ENCODE results near the gene PLXNA3.

Gene PLXNA3

GRCh38 chrX:154526901-154527675, 69.0 kb downstream of the PLXNA3 start:
- H3K4me3 Mint-ChIP-seq = no peak overlapping the region
- peaks cover 18% of the 10 kb centered on the region for H3K4me1 Mint-ChIP-seq
- H3K9me3 Mint-ChIP-seq = no peaks in the 10 kb centered on the region
- no peak overlapping the region for H3K27ac Mint-ChIP-seq
- DNase-seq (peak; percentile 63), ATAC-seq (peak; percentile 89)
- H3K36me3 Mint-ChIP-seq (ENCODE audit: low read depth) = no peaks in the 10 kb centered on the region
- H3K27me3 Mint-ChIP-seq = no peaks in the 10 kb centered on the region
